HepG2 (cell line): ENCODE results near the gene TAS1R1. TPM values are rescaled to one million over a fixed set of nuclear protein-coding genes. Genes with fewer than 3 reads are reported as not detected.

Experiments used
- CENPT ChIP-seq: sonication (generic); formaldehyde crosslinking; IDR thresholded peaks from 2 replicates; pipeline ENCODE4 v1.8.0; 2022; ENCODE audit warnings: low read depth, mild to moderate bottlenecking, moderate library complexity, missing genetic modification reagents
- FIP1L1 ChIP-seq: fragments of 200-400 bp; formaldehyde crosslinking; IDR thresholded peaks from 2 replicates; pipeline ENCODE4 v1.6.1; 2018; ENCODE audit warnings: low read depth, mild to moderate bottlenecking, low read length, moderate library complexity, borderline replicate concordance; ENCODE audit not compliant: insufficient read depth
- FOXJ3 ChIP-seq: sonication (generic); formaldehyde crosslinking; IDR thresholded peaks from 2 replicates; pipeline ENCODE4 v1.4.0; 2020; ENCODE audit warnings: missing genetic modification reagents, mild to moderate bottlenecking, borderline replicate concordance
- GFI1 ChIP-seq: sonication (generic); formaldehyde crosslinking; IDR thresholded peaks from 2 replicates; pipeline ENCODE4 v1.5.0; 2020; ENCODE audit warnings: missing genetic modification reagents, mild to moderate bottlenecking, borderline replicate concordance
- GLI4 ChIP-seq: sonication (generic); formaldehyde crosslinking; IDR thresholded peaks from 2 replicates; pipeline ENCODE4 v1.5.1; 2020; ENCODE audit warnings: missing genetic modification reagents, mild to moderate bottlenecking, moderate library complexity, borderline replicate concordance
- MTF1 ChIP-seq: sonication (generic); formaldehyde crosslinking; IDR thresholded peaks from 2 replicates; pipeline ENCODE4 v1.5.0; 2020; ENCODE audit warnings: missing genetic modification reagents
- MYC ChIP-seq: sonication (generic); formaldehyde crosslinking; IDR thresholded peaks from 2 replicates; pipeline ENCODE4 v1.9.0; 2021; ENCODE audit warnings: missing genetic modification reagents, borderline replicate concordance
- NAIF1 ChIP-seq: sonication (generic); formaldehyde crosslinking; IDR thresholded peaks from 2 replicates; pipeline ENCODE4 v1.5.0; 2020; ENCODE audit warnings: mild to moderate bottlenecking, missing genetic modification reagents, borderline replicate concordance
- NFKB2 ChIP-seq: sonication (generic); formaldehyde crosslinking; IDR thresholded peaks from 2 replicates; pipeline ENCODE4 v1.4.0; 2020; ENCODE audit warnings: missing genetic modification reagents, borderline replicate concordance
- NPAS2 ChIP-seq: sonication (generic); formaldehyde crosslinking; IDR thresholded peaks from 2 replicates; pipeline ENCODE4 v1.8.0; 2022; ENCODE audit warnings: mild to moderate bottlenecking, missing genetic modification reagents, borderline replicate concordance
- SAP130 ChIP-seq: IDR thresholded peaks from 2 replicates; pipeline ENCODE4 v1.6.1; 2016; ENCODE audit warnings: low read depth
- SIX4 ChIP-seq: sonication (generic); formaldehyde crosslinking; IDR thresholded peaks from 2 replicates; pipeline ENCODE4 v1.4.0; 2020; ENCODE audit warnings: missing genetic modification reagents
- ZBTB1 ChIP-seq: sonication (generic); formaldehyde crosslinking; IDR thresholded peaks from 2 replicates; pipeline ENCODE4 v1.4.0; 2020; ENCODE audit warnings: missing genetic modification reagents, borderline replicate concordance
- ZNF296 ChIP-seq: sonication (generic); formaldehyde crosslinking; conservative IDR thresholded peaks from 2 replicates; pipeline ENCODE4 v1.5.0; 2020; ENCODE audit warnings: mild to moderate bottlenecking, missing genetic modification reagents
- ZNF333 ChIP-seq: sonication (generic); formaldehyde crosslinking; IDR thresholded peaks from 2 replicates; pipeline ENCODE4 v1.4.0; 2020; ENCODE audit warnings: mild to moderate bottlenecking, missing genetic modification reagents, borderline replicate concordance
- ZNF354B ChIP-seq: sonication (generic); formaldehyde crosslinking; IDR thresholded peaks from 2 replicates; pipeline ENCODE4 v1.8.0; 2022; ENCODE audit warnings: mild to moderate bottlenecking, missing genetic modification reagents
- ZNF567 ChIP-seq: sonication (generic); formaldehyde crosslinking; IDR thresholded peaks from 2 replicates; pipeline ENCODE4 v1.8.1; 2023; ENCODE audit warnings: mild to moderate bottlenecking, missing genetic modification reagents, borderline replicate concordance
- ZNF577 ChIP-seq: sonication (generic); formaldehyde crosslinking; IDR thresholded peaks from 2 replicates; pipeline ENCODE4 v1.4.0; 2020; ENCODE audit warnings: mild to moderate bottlenecking, low read depth, missing genetic modification reagents, borderline replicate concordance
- ZNF644 ChIP-seq: IDR thresholded peaks from 2 replicates; pipeline ENCODE4 v1.6.1; 2016; ENCODE audit warnings: low read depth
- ZNF772 ChIP-seq: sonication (generic); formaldehyde crosslinking; IDR thresholded peaks from 2 replicates; pipeline ENCODE4 v1.5.0; 2020; ENCODE audit warnings: mild to moderate bottlenecking, missing genetic modification reagents
- ZNF782 ChIP-seq: sonication (generic); formaldehyde crosslinking; IDR thresholded peaks from 2 replicates; pipeline ENCODE4 v1.4.0; 2020; ENCODE audit warnings: missing genetic modification reagents, mild to moderate bottlenecking, borderline replicate concordance
- ZSCAN31 ChIP-seq: sonication (generic); formaldehyde crosslinking; IDR thresholded peaks from 2 replicates; pipeline ENCODE4 v1.5.0; 2020; ENCODE audit warnings: low read depth, mild to moderate bottlenecking, missing genetic modification reagents
- polyA plus RNA-seq, 8 experiments: library from polyadenylated mRNA; depleted of rRNA in 3 of 8; stranded (reverse) in 7 of 8; unstranded in 1 of 8; fragments of >200 nt; fragmentation: Illumina TruSeq in 4 of 8; extraction: Trizol in 4 of 8; gene quantifications; 2 replicates each; pipeline versions ENCODE4 v1.2.1 to v1.2.3, GENCODE V29; 2011 to 2016; ENCODE audit warnings: low read depth in 4 of 8, missing spikeins in 1 of 8, mixed read lengths in 1 of 8; ENCODE audit not compliant: insufficient read depth in 1 of 8
- total RNA-seq, 5 experiments: library from RNA; depleted of rRNA; stranded (reverse); fragments of >200 nt; fragmentation: Illumina TruSeq; extraction: Trizol; gene quantifications; 2 replicates each; pipeline ENCODE4 v1.2.3, GENCODE V29; 2016; ENCODE audit warnings: low read depth in 1 of 5
- TF ChIP-seq, protein P1 (sequence below): sonication (generic); formaldehyde crosslinking; IDR thresholded peaks from 2 replicates; pipeline ENCODE4 v1.8.0; 2022; ENCODE audit warnings: missing genetic modification reagents, mild to moderate bottlenecking, moderate library complexity, borderline replicate concordance
- TF ChIP-seq, protein P2 (sequence below): sonication (generic); formaldehyde crosslinking; IDR thresholded peaks from 2 replicates; pipeline ENCODE4 v1.4.0; 2020; ENCODE audit warnings: low read depth, mild to moderate bottlenecking, missing genetic modification reagents
- TF ChIP-seq, protein P3 (sequence below): sonication (generic); formaldehyde crosslinking; IDR thresholded peaks from 2 replicates; pipeline ENCODE4 v1.9.0; 2021; ENCODE audit warnings: missing genetic modification reagents, borderline replicate concordance

Gene TAS1R1
- total and polyA plus RNA-seq, 2 of the 13 experiments (the other 11 are each of a cell fraction or from before 2014, with no cell fraction given) = 1.4 to 1.6 TPM

DNA sequence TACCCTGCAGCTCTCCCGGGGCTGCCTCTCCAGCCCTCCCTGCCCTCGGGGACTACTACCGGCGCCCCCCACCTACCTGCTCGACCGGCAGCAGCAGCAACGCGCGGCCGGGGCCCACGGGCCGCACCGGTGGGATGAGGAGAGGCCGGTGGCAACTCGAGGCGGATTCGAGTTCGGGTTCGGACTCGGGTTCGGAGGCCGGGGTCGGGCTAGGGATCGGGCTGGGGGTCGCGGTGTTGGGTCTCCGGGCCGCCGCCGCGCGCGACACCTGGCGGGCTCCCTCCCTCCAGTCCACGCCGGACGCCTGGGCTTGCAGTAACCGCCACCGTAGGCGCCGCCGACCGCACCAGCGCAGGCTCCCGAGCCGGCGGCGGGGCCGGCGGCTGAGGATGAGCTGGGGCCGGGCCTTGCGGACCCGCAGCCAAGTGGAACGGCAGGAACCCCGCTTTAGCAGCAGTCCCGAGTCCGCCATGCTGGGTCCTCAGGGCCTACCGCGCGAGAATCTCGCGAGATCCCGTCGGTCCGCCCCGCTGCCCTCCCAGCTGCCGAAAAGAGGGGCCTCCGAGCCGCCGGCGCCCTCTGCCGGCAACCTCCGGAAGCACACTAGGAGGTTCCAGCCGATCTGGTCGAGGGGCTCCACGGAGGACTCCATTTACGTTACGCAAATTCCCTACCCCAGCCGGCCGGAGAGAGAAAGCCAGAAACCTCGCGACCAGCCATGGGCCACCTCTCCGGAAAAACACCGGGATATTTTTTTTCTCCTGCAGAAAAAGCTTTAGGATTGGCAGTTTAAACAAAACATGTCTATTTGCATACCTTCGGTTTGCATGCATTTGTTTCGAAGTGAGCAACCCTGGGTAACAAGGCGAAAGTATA, 838 bp upstream of the TAS1R1 start, which contains the start of gene NOL9 (continued):
- TF ChIP-seq, protein P1, sequence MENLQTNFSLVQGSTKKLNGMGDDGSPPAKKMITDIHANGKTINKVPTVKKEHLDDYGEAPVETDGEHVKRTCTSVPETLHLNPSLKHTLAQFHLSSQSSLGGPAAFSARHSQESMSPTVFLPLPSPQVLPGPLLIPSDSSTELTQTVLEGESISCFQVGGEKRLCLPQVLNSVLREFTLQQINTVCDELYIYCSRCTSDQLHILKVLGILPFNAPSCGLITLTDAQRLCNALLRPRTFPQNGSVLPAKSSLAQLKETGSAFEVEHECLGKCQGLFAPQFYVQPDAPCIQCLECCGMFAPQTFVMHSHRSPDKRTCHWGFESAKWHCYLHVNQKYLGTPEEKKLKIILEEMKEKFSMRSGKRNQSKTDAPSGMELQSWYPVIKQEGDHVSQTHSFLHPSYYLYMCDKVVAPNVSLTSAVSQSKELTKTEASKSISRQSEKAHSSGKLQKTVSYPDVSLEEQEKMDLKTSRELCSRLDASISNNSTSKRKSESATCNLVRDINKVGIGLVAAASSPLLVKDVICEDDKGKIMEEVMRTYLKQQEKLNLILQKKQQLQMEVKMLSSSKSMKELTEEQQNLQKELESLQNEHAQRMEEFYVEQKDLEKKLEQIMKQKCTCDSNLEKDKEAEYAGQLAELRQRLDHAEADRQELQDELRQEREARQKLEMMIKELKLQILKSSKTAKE (CRISPR knock-in tag) = no peak
- TF ChIP-seq SIX4 (CRISPR knock-in tag) (no peak), ZSCAN31 (CRISPR knock-in tag) (peak; percentile 70; the same call in 1 of the 2 replicates), NFKB2 (peak; percentile 81; the same call in 1 of the 2 replicates), GLI4 (peak; percentile 79), ZNF333 (CRISPR knock-in tag) (peak; percentile 59; the same call in 1 of the 2 replicates), ZBTB1 (no peak), ZNF772 (peak; percentile 21; the same call in 1 of the 2 replicates), NAIF1 (CRISPR knock-in tag) (peak; percentile 99), FOXJ3 (peak; percentile 47; the same call in 1 of the 2 replicates), ZNF644 (CRISPR knock-in tag) (no peak), MYC (CRISPR knock-in tag) (peak; percentile 81; the same call in 1 of the 2 replicates), SAP130 (CRISPR knock-in tag) (peak; percentile 79), ZNF296 (no peak), ZNF577 (no peak), ZNF782 (no peak), ZNF354B (no peak), CENPT (no peak), GFI1 (no peak), FIP1L1 (no peak), MTF1 (no peak), NPAS2 (CRISPR knock-in tag) (no peak), ZNF567 (CRISPR knock-in tag) (no peak)
- TF ChIP-seq, protein P2, sequence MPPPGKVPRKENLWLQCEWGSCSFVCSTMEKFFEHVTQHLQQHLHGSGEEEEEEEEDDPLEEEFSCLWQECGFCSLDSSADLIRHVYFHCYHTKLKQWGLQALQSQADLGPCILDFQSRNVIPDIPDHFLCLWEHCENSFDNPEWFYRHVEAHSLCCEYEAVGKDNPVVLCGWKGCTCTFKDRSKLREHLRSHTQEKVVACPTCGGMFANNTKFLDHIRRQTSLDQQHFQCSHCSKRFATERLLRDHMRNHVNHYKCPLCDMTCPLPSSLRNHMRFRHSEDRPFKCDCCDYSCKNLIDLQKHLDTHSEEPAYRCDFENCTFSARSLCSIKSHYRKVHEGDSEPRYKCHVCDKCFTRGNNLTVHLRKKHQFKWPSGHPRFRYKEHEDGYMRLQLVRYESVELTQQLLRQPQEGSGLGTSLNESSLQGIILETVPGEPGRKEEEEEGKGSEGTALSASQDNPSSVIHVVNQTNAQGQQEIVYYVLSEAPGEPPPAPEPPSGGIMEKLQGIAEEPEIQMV (CRISPR knock-in tag) = peak; percentile 92
- TF ChIP-seq, protein P3, sequence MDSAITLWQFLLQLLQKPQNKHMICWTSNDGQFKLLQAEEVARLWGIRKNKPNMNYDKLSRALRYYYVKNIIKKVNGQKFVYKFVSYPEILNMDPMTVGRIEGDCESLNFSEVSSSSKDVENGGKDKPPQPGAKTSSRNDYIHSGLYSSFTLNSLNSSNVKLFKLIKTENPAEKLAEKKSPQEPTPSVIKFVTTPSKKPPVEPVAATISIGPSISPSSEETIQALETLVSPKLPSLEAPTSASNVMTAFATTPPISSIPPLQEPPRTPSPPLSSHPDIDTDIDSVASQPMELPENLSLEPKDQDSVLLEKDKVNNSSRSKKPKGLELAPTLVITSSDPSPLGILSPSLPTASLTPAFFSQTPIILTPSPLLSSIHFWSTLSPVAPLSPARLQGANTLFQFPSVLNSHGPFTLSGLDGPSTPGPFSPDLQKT (CRISPR knock-in tag) = no peak
